A673 (cell line): ENCODE data around the gene ATP6V1F. TPM values are rescaled to one million over a fixed set of nuclear protein-coding genes. Genes with fewer than 3 reads are reported as not detected.

Experiments used
- BruUV-seq: library from RNA; stranded (reverse); fragments of 400-500 nt; replicated peaks from 2 replicates; lab custom pipeline; 2021; lab: Mats Ljungman, UMichigan
- CTCF ChIA-PET: fragments of 300-600 bp; sonication (Branson Sonifier 250); formaldehyde crosslinking; loops from one replicate; lab custom pipeline; 2022; ENCODE audit warnings: antibody characterized with exemption; lab: Charles Lee
- POLR2A ChIA-PET: fragments of 300-600 bp; sonication (Branson Sonifier 250); formaldehyde crosslinking; loops from one replicate; lab custom pipeline; 2022; ENCODE audit warnings: antibody characterized with exemption; ENCODE audit not compliant: low non-redundant PET; lab: Charles Lee
- DNase-seq: peaks from one replicate; pipeline ENCODE4 v3.0.0-alpha.2; 2015; ENCODE audit warnings: low spot score
- H3K27ac ChIP-seq: fragments of 200-600 bp; sonication (generic); 2 replicates; pipeline ENCODE4 v1.5.1; 2016; ENCODE audit warnings: mixed run types, low read depth, mild to moderate bottlenecking, mixed read lengths, antibody characterized with exemption, low read length; ENCODE audit not compliant: poor library complexity, severe bottlenecking
- H3K27me3 ChIP-seq: fragments of 200-600 bp; sonication (generic); replicated peaks from 2 replicates; pipeline ENCODE4 v1.6.1; 2017; ENCODE audit warnings: mixed run types, low read depth, mild to moderate bottlenecking, mixed read lengths, antibody characterized with exemption, low read length; ENCODE audit not compliant: insufficient read depth, poor library complexity
- H3K36me3 ChIP-seq: fragments of 200-600 bp; sonication (generic); 2 replicates; pipeline ENCODE4 v1.6.1; 2016; ENCODE audit warnings: mixed run types, mild to moderate bottlenecking, mixed read lengths, antibody characterized with exemption, low read length; ENCODE audit not compliant: insufficient read depth, poor library complexity, severe bottlenecking
- H3K4me1 ChIP-seq: fragments of 200-600 bp; sonication (generic); 2 replicates; pipeline ENCODE4 v1.6.1; 2017; ENCODE audit warnings: mixed run types, mild to moderate bottlenecking, mixed read lengths, antibody characterized with exemption, low read length; ENCODE audit not compliant: insufficient read depth, poor library complexity, severe bottlenecking
- H3K4me3 ChIP-seq: fragments of 200-600 bp; sonication (generic); 2 replicates; pipeline ENCODE4 v1.5.1; 2016; ENCODE audit warnings: low read depth, mixed run types, mild to moderate bottlenecking, mixed read lengths, low read length; ENCODE audit not compliant: poor library complexity, severe bottlenecking
- H3K9me3 ChIP-seq: fragments of 200-600 bp; sonication (generic); 2 replicates; pipeline ENCODE4 v1.6.1; 2016; ENCODE audit warnings: mixed run types, low read depth, mild to moderate bottlenecking, mixed read lengths, antibody characterized with exemption, low read length; ENCODE audit not compliant: poor library complexity, severe bottlenecking
- CTCF ChIP-seq: fragments of 300-800, 200-600 bp; sonication (generic); conservative IDR thresholded peaks from 2 replicates; pipeline ENCODE4 v1.5.1; 2017; ENCODE audit warnings: low read depth, mild to moderate bottlenecking, antibody characterized with exemption, low read length, moderate library complexity, mixed read lengths
- EZH2 ChIP-seq: fragments of 200-600 bp; sonication (generic); IDR thresholded peaks from 2 replicates; pipeline ENCODE4 v1.6.1; 2017; ENCODE audit warnings: borderline replicate concordance, low read depth, mild to moderate bottlenecking, mixed read lengths, antibody characterized with exemption, low read length; ENCODE audit not compliant: poor library complexity, severe bottlenecking
- intact Hi-C: fragments of 100-400 bp; cut with micrococcal nuclease; formaldehyde crosslinking; loops from one replicate; pipeline ENCODE4 v1.10.0; 2022; ENCODE audit not compliant: unreplicated experiment
- total RNA-seq: library from RNA; stranded (reverse); gene quantifications from 2 replicates; pipeline ENCODE4 v1.2.3, GENCODE V29; 2021

The ATP6V1F gene
- total RNA-seq, 1 experiment from 2014 or later = 148 TPM

- Histone ChIP-seq H3K4me1 (no peaks in the 10 kb centered on the region), H3K36me3 (no peaks in the 10 kb centered on the region), H3K9me3 (no peaks in the 10 kb centered on the region), H3K27ac (no peak overlapping the region), H3K4me3 (no peak overlapping the region), H3K27me3 (peaks cover 3% of the 10 kb centered on the region)
- intact Hi-C loops = no loop called here
- DNase-seq = no peak
- ChIA-PET POLR2A (no interaction called here), CTCF (interaction anchor here (0.6 kb wide), 1 partner anchor 307 kb away, joined by 4 read pairs; no protein-coding TSS in a partner anchor)
- no peak for TF ChIP-seq CTCF
- no peak for TF ChIP-seq EZH2
- no TSS peak for BruUV-seq
Measured at GRCh38 chr7:128914566-128915151, 52.0 kb downstream of the ATP6V1F start.

GRCh38 chr7:128915271-128915819 is 52.7 kb downstream of the ATP6V1F start:
- TF ChIP-seq EZH2 = no peak
- no peak for TF ChIP-seq CTCF
- Histone ChIP-seq H3K4me3 (no peak overlapping the region), H3K27me3 (peaks cover 3% of the 10 kb centered on the region), H3K27ac (no peak overlapping the region), H3K4me1 (no peaks in the 10 kb centered on the region), H3K9me3 (no peaks in the 10 kb centered on the region), H3K36me3 (no peaks in the 10 kb centered on the region)
- intact Hi-C loops = no loop called here
- CTCF ChIA-PET = no interaction called here
- POLR2A ChIA-PET = no interaction called here
- no TSS peak for BruUV-seq
- DNase-seq = no peak

Other genes starting within 250 kb of the ATP6V1F start
- gene GARIN1A, start 190.6 kb upstream of the ATP6V1F start, total RNA-seq = 1.8 and 2.2 TPM in 2 replicates
- 161 and 162 TPM in 2 replicates for gene CALU, start 123.5 kb upstream of the ATP6V1F start, total RNA-seq
- gene OPN1SW, start 87.1 kb upstream of the ATP6V1F start, total RNA-seq = not detected in 2 replicates
- gene CCDC136, start 70.9 kb upstream of the ATP6V1F start, total RNA-seq = 4.4 and 6.9 TPM in 2 replicates
- gene FLNC, start 32.5 kb upstream of the ATP6V1F start, total RNA-seq = 6.5 and 7.8 TPM in 2 replicates
- gene KCP, start 47.9 kb downstream of the ATP6V1F start, total RNA-seq = not detected in 2 replicates
- not detected in 2 replicates for gene IRF5, start 75.1 kb downstream of the ATP6V1F start, total RNA-seq
- gene TNPO3, start 192.3 kb downstream of the ATP6V1F start, total RNA-seq = 72.7 and 77.8 TPM in 2 replicates